ENCODE results near the gene HOXA13. TPM values are rescaled to one million over a fixed set of nuclear protein-coding genes. Genes with fewer than 3 reads are reported as not detected.
A peak's percentile ranks its signal among the peaks of the same experiment; 100 is the strongest.

The HOXA13 gene
- total RNA-seq, 2 experiments from 2014 or later = not detected

- Mint-ChIP-seq H3K4me1 (ENCODE audit: low read depth) (peaks cover 38% of the 10 kb centered on the region), H3K27me3 (peaks cover 87% of the 10 kb centered on the region), H3K27ac (no peak overlapping the region), H3K9me3 (no peaks in the 10 kb centered on the region), H3K36me3 (ENCODE audit: low read depth) (no peaks in the 10 kb centered on the region), H3K4me3 (peak overlapping the region; percentile 59)
- CTCF ChIA-PET = interaction anchor here (0.8 to 6.2 kb wide), 13 partner anchors 10 to 469 kb away, joined by 3 to 63 read pairs (median 6); no protein-coding TSS in a partner anchor
- POLR2A ChIA-PET = no interaction called here
- intact Hi-C loops (cut with micrococcal nuclease) = no loop called here
- ATAC-seq = no peak
- TF ChIP-seq CTCF (IDR thresholded peaks at IDR 0.05) = no peak
- DNase-seq = no peak
Observed at GRCh38 chr7:27151341-27151930, 48.5 kb downstream of the HOXA13 start.

- ATAC-seq (peak; percentile 87), DNase-seq (peak; percentile 75)
- no peaks in the 10 kb centered on the region for H3K36me3 Mint-ChIP-seq (ENCODE audit: low read depth)
- H3K4me3 Mint-ChIP-seq = peak overlapping the region; percentile 59
- H3K27ac Mint-ChIP-seq = no peak overlapping the region
- H3K9me3 Mint-ChIP-seq = no peaks in the 10 kb centered on the region
- intact Hi-C loops (cut with micrococcal nuclease) = no loop called here
- H3K27me3 Mint-ChIP-seq = peaks cover 88% of the 10 kb centered on the region
- peak; percentile 93 for TF ChIP-seq CTCF (IDR thresholded peaks at IDR 0.05)
- ChIA-PET CTCF (interaction anchor here (0.7 to 6.2 kb wide), 28 partner anchors 8 to 889 kb away, joined by 3 to 63 read pairs (median 4); no protein-coding TSS in a partner anchor), POLR2A (no interaction called here)
- peaks cover 33% of the 10 kb centered on the region for H3K4me1 Mint-ChIP-seq (ENCODE audit: low read depth)
Observed at GRCh38 chr7:27150568-27151340, 49.1 kb downstream of the HOXA13 start.

- peak overlapping the region; percentile 59 for H3K4me3 Mint-ChIP-seq
- H3K27me3 Mint-ChIP-seq = peaks cover 83% of the 10 kb centered on the region
- no peaks in the 10 kb centered on the region for H3K36me3 Mint-ChIP-seq (ENCODE audit: low read depth)
- ATAC-seq = no peak
- POLR2A ChIA-PET = no interaction called here
- DNase-seq = no peak
- H3K9me3 Mint-ChIP-seq = no peaks in the 10 kb centered on the region
- no peak overlapping the region for H3K27ac Mint-ChIP-seq
- CTCF ChIA-PET = interaction anchor here (0.6 to 6.2 kb wide), 30 partner anchors 9 to 890 kb away, joined by 3 to 63 read pairs (median 3); no protein-coding TSS in a partner anchor
- peaks cover 27% of the 10 kb centered on the region for H3K4me1 Mint-ChIP-seq (ENCODE audit: low read depth)
- intact Hi-C loops (cut with micrococcal nuclease) = no loop called here
- no peak for TF ChIP-seq CTCF (IDR thresholded peaks at IDR 0.05)
Observed at GRCh38 chr7:27149842-27150567, 49.9 kb downstream of the HOXA13 start.

GRCh38 chr7:27148756-27149641 lies 50.9 kb downstream of the HOXA13 start:
- no peak for TF ChIP-seq CTCF (IDR thresholded peaks at IDR 0.05)
- Mint-ChIP-seq H3K4me3 (no peak overlapping the region), H3K4me1 (ENCODE audit: low read depth) (peaks cover 20% of the 10 kb centered on the region), H3K27ac (no peak overlapping the region), H3K27me3 (peaks cover 76% of the 10 kb centered on the region), H3K36me3 (ENCODE audit: low read depth) (no peaks in the 10 kb centered on the region), H3K9me3 (no peaks in the 10 kb centered on the region)
- intact Hi-C loops (cut with micrococcal nuclease) = no loop called here
- ChIA-PET CTCF (interaction anchor here (0.6 to 6.2 kb wide), 15 partner anchors 8 to 1287 kb away, joined by 3 to 63 read pairs (median 4); no protein-coding TSS in a partner anchor), POLR2A (interaction anchor here (1.0 kb wide), 1 partner anchor 38 kb away, joined by 3 read pairs; no protein-coding TSS in a partner anchor)
- ATAC-seq = no peak
- DNase-seq = no peak
